NB4 (cell line): ENCODE results near the gene RMI2.

Experiments used
- DNase-seq: peaks from one replicate; pipeline ENCODE4 v3.0.0; 2010; ENCODE audit warnings: low read depth
- H3K4me3 ChIP-seq: one replicate; pipeline ENCODE4 v1.5.1; 2011; ENCODE audit warnings: mild to moderate bottlenecking, low read depth, low read length, moderate library complexity
- MYC ChIP-seq: IDR thresholded peaks from 2 replicates; pipeline ENCODE4 v1.6.1; 2011; ENCODE audit warnings: low read depth, low read length
- POLR2A ChIP-seq: IDR thresholded peaks from 2 replicates; pipeline ENCODE4 v1.6.1; 2011; ENCODE audit warnings: mild to moderate bottlenecking; ENCODE audit not compliant: insufficient read length; ENCODE audit errors: extremely low read depth
- TF ChIP-seq, protein P1 (sequence below): IDR thresholded peaks from 2 replicates; pipeline ENCODE4 v1.6.1; 2011; ENCODE audit warnings: low read depth, low read length
- TF ChIP-seq, protein P2 (sequence below): IDR thresholded peaks from one replicate; pipeline ENCODE4 v1.5.1; 2012; ENCODE audit warnings: low read depth, low read length

RMI2 gene

DNA sequence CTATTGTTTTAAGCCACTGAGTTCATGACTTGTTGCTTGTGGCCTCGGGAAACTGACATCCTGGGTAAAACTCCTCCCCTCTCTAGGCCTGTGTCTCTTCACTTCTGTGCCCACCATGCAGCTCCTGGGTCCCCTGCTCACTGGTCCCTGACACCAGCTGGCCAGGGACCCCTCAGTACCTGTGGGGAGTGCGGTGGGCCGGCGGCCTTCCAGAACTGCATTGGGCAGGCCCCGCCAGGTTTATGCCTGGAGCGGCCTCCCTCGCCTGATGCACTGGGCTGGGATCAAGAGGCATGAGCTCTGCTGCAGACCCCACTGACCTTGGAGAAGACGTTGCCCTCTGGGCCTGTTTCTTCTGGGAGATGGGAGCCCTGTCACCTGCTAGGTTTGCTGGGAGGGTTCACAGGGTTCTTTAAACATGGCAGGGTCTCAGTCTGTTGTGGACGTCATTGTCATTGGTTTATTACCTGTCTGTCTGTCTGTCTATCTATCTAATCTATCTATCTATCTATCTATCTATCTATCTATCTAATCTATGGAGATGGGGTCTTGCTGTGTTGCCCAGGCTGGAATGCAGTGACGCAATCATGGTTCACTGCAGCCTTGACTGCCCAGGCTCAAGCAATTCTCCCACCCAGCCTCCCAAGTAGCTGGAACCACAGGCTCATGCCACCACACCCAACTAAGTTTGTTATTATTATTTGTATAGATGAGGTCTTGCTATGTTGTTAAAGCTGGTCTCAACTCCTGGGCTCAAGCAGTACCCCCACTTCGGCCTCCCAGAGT lies 21.5 kb upstream of the RMI2 start:
- H3K4me3 ChIP-seq = no peak overlapping the region
- DNase-seq = no peak
- TF ChIP-seq MYC (no peak), POLR2A (no peak)
- TF ChIP-seq, protein P1, sequence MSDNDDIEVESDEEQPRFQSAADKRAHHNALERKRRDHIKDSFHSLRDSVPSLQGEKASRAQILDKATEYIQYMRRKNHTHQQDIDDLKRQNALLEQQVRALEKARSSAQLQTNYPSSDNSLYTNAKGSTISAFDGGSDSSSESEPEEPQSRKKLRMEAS = no peak
- TF ChIP-seq, protein P2, sequence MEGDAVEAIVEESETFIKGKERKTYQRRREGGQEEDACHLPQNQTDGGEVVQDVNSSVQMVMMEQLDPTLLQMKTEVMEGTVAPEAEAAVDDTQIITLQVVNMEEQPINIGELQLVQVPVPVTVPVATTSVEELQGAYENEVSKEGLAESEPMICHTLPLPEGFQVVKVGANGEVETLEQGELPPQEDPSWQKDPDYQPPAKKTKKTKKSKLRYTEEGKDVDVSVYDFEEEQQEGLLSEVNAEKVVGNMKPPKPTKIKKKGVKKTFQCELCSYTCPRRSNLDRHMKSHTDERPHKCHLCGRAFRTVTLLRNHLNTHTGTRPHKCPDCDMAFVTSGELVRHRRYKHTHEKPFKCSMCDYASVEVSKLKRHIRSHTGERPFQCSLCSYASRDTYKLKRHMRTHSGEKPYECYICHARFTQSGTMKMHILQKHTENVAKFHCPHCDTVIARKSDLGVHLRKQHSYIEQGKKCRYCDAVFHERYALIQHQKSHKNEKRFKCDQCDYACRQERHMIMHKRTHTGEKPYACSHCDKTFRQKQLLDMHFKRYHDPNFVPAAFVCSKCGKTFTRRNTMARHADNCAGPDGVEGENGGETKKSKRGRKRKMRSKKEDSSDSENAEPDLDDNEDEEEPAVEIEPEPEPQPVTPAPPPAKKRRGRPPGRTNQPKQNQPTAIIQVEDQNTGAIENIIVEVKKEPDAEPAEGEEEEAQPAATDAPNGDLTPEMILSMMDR = no peak

GRCh38 chr16:11325404-11326083 lies 19.7 kb upstream of the RMI2 start:
- no peak for DNase-seq
- no peak overlapping the region for H3K4me3 ChIP-seq
- TF ChIP-seq POLR2A = no peak
- TF ChIP-seq, protein P1 = no peak
- no peak for TF ChIP-seq MYC

DNA sequence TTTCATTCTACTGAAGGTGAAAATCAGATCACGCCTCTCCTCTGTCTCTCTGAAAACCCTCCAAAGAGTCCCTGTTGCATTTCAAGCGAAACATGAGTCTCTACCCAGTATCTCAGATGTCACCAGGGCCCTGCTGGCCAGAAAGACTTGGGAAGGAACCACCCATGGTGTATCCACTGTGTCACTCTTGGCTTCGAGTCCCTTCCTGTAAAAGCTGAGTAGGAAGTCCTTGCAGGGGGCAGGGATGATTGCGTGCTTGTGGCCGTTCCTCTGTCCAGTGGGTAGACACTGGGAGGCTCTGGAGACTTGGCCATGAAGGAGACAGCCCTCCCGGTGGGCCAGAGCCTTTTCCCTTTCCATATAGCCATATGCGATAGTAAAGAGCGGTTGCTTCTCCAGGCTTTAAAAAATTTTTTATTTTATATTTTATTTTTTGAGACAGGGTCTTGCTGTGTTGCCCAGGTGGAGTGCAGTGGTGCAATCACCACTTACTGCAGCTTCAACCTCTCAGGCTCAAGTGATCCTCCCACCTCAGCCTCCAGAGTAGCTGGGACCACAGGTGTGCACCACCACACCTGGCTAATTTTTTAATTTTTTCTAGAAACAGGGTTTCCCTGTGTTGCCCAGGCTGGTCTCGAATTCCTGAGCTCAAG lies 19.0 kb upstream of the RMI2 start:
- H3K4me3 ChIP-seq = no peak overlapping the region
- no peak for DNase-seq
- TF ChIP-seq POLR2A (no peak), MYC (no peak)
- TF ChIP-seq, protein P2 = no peak
- TF ChIP-seq, protein P1 = no peak

DNA sequence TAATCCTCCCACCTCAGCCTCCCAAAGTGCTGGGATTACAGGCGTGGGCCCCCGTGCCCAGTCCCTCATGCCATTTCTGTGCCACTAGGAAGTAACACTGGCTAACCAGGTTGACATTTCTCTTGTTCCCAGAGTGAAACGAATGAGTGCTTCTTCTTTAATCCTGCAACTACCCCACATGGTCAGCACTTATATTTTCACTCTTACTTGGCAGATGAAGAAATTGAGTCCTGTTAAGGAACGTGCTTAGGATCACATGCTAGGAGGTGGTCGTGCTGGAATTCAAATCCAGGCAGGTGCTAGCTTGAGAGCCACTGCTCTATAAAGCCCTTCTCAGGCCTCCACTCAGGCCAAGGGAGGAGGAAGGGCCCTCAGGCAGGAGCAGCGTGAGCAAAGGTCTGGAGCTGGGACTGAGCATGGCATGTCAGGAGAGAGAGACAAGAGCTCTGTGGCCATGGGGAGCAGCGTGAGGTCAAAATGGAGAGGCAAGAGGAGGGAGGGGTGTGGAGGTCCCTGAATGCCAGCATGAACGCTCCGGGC lies 18.5 kb upstream of the RMI2 start:
- no peak overlapping the region for H3K4me3 ChIP-seq
- TF ChIP-seq MYC (no peak), POLR2A (no peak)
- TF ChIP-seq, protein P2 = no peak
- TF ChIP-seq, protein P1 = no peak
- DNase-seq = no peak

- H3K4me3 ChIP-seq = no peak overlapping the region
- DNase-seq = no peak
- TF ChIP-seq, protein P1 = no peak
- TF ChIP-seq, protein P2 = no peak
Observed at GRCh38 chr16:11327277-11328171, 17.7 kb upstream of the RMI2 start.
